Measurements from ENCODE around the gene ADPRHL1.
"Not testable (repeated sequence)": the region's sequence is repeated elsewhere in the genome, so short reads cannot be mapped to it uniquely, and the experiment has no call there.

The ADPRHL1 gene

DNA sequence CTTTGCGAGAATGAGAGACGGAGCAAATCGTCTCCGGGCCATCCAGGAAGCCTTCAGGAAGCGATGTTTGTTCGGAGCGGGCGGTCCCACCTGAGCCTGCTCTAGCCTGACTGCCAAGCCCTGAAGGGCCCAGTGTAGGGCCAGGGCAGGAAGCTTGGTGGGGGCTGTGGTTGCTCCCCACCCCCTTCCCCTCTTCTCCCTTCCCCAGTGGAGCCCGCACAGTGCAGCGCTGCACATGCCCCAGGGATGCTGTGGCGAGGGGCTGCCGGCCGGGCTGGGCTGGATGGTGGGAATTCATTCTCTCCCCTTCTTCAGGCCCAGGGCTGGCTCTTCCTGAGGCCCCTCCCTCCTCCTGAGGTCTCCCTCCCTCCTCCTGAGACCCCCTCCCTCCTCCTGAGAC lies 82.2 kb downstream of the ADPRHL1 start:
- no peak for DNase-seq (ENCODE audit: low read depth in 3 of 3)

DNA sequence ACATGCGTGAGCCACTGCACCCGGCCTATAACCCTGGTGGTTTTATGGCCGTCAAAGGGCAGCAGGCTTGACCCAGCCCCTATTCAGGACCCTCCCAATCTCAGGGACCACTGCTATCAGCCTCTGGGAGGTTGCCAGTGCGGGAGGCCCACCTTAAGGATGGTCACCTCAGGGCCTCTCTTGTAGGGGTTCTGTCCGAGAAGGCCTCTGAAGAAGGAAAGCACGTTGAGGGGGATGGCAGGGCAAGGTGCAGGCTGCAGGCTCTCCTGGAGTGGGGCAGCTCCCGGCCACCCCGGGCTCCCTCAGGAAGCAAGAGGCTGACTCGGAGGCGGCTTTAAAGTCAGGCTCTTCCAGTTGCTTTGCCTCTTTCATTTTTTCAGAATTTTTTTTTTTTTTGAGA lies 83.4 kb downstream of the ADPRHL1 start:
- DNase-seq (ENCODE audit: low read depth in 3 of 3), result no peak

DNA sequence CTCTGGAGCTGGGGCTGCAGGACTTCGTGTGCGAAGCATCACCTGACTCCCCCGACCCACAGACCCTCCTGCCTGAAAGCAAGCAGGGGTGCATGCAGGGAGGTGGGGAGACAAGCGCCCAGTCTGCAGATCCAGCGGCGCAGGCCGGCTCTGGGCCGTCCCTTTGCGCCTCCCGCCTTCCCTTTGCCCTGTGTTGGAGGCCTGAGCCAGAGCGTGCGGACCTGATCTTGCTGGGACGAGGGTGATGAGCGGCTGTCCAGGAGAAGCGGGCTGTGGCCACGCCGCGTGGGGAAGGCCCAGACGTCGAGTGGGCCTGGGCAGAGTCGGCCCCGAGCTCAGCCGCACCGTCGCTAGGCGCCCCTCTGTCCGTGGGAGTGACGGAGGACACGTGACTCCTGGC lies 84.1 kb downstream of the ADPRHL1 start:
- DNase-seq (ENCODE audit: low read depth in 3 of 3), result no peak

DNA sequence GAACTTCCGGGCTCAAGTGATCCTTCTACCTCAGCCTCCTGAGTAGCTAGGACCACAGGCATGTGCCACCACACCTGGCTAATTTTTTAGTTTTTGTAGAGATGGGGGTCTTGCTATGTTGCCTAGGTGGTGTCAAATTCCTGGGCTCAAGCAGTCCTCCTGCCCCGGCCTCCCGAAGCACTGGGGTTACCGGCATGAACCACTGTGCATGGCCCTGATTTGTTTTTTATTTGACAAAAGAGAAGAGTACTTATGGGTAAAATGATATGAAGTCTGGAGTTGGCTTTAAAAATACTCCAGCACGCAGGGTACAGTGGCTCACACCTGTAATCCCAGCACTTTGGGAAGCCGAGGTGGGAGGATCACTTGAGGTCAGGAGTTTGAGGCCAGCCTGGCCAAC lies 84.9 kb downstream of the ADPRHL1 start:
- DNase-seq (ENCODE audit: low read depth in 3 of 3), result not testable (repeated sequence)

DNA sequence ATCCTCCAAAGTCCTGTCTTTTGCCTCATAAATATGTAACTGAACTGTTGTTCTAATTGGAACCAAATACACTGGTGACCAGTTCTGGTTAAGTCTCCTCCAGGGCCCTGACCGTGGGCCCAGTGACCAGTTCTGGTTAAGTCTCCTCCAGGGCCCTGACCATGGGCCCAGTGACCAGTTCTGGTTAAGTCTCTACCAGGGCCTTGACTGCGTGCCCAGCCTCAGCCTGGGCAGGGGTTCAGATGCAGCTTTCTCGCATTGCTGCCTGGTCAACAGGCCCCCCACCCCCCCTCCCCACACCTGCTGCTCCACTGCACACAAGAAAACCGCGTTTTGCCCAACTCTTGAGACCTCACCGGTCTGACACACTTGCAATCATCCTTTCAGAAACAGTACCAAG lies 85.5 kb downstream of the ADPRHL1 start:
- no peak for DNase-seq (ENCODE audit: low read depth in 3 of 3)

DNA sequence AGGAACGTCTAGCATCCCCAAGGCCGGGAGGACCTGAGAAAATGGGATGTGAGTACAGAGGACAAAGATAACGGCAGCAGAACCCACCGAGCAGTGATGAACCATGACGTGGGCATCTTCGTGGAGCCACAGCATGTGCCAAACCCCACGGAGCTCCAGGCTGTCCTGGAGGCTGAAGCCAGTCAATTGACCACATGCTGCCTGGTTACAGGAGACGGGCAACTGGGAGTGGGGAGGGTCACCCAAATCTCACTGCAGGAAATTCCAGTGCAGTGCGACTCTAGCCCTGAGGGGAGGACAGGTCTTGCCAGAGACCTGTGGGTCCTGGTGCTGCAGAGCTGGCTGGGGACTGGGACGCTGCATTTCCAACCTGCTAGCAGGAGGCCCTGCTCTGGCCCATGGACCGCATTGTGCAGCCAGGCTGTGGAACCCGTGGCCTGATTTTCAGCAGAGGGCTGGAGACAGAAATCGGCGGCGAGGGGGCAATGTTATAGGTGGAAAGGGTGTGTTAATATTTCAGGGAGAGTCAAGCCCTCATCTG lies 86.2 kb downstream of the ADPRHL1 start:
- no peak for DNase-seq (ENCODE audit: low read depth in 3 of 3)

DNA sequence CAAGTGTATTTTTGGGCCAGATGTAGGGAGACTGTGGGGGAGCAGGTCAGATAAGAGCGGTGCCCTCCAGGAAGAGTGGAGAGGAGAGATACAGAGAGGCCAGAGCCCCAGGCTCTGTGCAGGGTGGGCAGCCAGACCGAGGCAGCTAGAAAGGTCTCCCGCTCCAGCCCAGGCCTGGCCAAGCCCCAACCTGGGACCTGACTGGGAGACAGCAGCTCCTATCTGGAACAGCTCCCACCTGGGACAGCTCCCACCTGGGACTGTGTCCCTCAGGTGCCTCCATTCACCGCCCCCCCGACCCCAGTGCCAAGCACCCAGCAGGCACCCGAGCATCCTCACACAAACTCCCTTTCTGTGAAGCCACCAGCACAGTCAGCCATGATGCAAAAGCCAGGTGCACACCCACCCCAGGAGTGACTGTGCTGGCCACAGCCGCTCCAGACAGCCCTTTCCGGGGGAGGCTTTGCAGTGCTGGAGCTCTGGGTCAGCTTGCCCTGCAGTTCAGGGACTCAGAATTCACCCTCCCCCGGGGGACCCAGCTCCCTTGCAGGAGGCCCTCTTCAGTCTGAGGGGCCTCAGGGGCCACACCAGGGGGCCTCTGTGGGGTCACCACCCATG lies 87.2 kb downstream of the ADPRHL1 start:
- no peak for DNase-seq (ENCODE audit: low read depth in 3 of 3)

DNA sequence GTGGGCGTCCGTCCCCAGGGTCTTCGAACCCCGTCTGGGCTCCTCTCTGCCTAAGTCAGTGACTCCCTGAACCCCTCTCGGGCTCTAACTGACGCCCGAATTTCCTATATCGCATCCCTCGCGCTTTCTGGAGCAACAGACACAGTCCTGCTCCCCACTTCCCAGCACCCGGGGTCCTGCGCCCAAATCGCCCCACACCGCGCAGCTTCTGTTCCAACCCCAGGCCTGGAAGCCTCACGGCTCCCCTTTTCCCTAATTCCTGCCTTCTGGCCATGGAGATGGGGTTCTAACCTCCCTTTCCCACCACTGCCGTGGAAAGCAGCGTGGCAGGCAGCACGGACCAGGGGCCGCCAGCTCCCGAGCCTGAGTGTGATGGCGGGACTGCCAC lies 87.7 kb downstream of the ADPRHL1 start:
- no peak for DNase-seq (ENCODE audit: low read depth in 3 of 3)

DNA sequence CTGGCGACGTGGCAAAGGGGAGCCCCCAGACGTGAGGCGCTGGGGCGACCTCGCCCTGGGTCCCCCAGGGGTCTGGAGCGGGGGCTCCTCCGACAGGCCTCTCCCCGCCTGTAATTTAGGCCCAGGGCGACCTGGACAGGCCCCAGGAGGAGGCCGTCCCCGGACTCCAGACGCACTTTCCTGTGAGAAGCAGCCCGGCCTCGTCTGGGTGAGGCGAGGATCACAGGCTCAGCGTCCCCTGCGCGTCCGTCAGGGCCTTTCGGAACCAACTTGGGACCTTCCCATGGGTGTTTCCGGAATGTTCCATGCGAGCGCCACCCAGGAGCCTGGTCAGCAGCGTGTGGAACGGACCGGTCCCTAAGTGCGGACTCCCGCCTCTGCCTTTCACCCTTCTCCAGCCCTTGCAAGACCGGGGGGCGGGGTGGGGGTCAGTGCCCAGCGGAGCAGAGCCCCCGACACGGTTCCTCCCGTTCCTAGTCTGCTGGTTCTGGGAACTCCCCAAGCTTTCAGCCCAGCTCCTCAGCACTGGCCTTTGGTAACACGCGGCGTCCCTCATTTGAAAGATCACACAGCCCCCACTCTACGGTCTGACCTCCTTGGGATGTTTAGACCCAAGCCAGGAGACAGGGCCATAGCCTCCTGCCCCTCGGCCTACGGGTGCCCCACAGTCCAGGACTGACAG lies 88.2 kb downstream of the ADPRHL1 start:
- no peak for DNase-seq (ENCODE audit: low read depth in 3 of 3)

DNA sequence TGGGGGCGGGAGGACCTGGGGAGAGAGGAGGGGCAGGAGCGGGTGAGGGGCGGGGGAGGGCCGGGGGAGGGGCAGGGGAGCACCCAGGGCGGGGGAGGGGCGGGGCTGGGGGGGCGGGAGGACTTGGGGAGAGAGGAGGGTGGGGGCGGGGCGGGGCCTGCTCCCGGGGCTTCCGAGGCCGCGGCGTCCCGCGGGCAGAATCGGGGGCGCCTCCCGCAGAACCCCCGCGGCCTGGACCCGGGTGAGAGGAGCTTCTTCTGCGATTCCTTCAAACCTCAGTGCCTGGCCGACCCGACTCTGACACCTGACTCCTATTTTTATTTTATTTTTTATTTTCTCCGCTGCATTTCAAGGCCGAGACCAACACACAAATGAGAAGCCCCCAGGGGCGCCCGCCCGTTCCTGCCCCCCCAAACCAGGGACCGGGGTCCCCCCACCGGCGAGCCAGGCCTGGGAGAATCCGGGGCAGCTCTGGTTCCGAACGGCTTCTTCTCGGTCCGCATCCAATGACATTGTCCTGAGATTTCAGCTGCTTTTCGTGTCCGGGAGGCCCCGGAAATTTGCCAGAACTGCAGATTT lies 88.9 kb downstream of the ADPRHL1 start:
- no peak for DNase-seq (ENCODE audit: low read depth in 3 of 3)

DNA sequence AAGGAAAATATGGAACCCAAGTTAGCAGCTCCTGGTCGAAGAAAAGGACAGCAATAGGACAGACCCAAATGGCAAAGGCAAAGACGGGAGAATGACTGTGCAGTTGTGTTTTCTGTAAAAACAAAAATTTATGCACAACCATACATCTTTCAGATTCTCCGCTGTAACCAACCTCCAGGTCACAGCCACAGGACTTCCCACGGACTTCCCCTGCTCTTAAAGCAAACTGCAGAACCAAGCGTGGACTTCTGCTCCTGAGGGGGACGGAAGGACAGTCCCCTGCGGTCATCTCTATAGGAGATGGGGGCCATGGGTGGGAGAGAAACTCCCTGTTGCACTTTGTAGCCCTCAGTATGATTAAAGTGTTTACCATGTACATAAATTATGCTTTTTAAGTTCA lies 91.9 kb downstream of the ADPRHL1 start:
- DNase-seq (ENCODE audit: low read depth in 3 of 3), result no peak

DNA sequence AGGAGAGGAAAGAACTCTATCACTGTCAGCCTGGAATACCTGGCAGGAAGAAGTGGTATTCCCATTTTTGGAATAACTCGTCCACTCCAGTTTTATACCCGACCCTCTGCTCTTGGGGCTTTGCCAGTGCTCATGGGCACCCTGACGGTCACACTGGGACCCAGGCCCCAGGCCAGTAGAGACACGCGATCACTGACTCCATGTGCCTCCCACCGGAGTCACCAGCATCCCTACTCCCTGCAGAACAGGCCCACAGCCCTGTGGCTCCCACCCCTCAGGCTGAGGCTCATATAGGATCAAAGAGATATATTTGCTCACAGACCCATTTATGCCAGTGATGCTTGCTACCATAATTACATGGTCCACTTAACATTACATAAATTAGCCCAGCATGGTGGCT lies 92.8 kb downstream of the ADPRHL1 start:
- DNase-seq (ENCODE audit: low read depth in 3 of 3), result no peak

DNA sequence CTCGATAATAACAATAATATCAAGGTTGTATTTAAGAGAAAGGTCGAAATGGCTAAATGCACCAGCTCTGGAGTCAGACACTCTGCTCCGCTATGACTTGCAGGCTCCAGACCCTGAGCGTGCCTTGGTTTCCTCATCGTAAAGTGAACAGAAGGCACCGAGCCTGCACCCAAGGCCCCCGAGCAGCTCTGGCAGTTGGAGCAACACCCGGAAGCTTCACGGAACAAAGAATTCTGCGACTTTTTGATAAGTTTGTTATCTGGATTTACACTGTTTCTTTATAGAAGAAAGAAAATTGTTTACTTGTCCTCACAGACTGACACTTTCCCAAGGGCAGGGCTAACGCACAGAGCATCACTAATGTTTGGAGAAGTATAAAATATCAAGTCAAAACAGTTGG lies 93.7 kb downstream of the ADPRHL1 start:
- DNase-seq (ENCODE audit: low read depth in 3 of 3), result no peak

DNA sequence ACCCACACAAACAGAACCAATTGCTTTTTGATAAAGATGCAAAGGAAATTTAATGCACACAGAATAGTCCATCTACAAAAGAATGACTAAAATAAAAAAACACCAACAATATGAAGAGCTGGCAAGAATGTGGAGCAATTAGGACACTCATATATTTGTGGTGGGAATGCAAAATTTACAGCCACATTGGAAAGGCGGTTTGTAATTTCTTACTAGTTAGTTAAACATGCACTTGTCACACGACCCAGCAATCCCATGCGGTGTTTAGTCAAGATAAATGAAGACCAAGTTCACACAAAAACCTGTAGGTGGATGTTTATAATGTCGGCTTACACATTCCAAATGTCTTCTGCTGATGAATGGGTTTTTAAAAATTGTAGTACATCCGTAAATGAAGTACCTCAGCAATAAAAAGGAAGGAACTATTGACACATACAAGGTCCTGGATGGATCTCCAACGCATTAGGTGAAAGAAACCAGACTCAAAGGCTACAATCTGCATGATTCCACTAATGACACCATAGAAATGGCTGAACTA lies 94.6 kb downstream of the ADPRHL1 start:
- DNase-seq (ENCODE audit: low read depth in 3 of 3), result no peak

DNA sequence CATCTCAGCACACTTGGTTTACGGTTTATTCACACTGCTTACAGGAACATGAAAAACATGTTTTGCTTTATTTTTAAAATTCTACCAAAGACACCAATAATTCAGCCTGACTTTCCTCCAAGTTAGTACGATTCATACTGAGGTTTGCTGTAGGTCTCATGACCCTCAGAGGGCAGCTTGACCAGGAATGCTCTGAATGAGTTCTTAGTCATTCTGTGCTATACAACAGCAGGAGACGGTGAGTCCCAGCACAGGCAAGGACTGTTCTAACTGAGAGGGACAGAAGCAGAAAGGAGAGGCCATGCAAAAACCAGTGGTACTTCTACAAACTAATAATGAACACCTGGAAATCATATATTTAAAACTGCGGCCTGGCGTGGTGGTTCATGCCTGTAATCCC lies 95.8 kb downstream of the ADPRHL1 start:
- no peak for DNase-seq (ENCODE audit: low read depth in 3 of 3)

DNA sequence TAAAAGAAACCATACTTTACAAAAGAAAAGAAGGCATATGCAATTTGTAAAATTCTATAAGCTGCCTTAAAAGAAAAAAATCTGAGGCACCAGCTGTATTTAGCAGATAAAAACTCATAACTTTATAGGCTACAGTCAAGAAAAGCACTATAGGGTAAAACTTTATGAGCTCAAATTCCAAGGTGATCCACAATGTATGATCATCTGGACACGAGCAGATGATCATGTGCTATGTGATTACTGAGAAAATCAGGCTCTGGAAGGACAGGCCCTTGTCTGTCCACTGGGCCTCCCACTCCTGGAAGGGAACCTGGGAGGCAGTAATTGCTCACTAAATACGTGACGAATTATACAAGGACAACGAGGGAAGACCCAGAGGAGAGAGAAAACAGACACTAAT lies 96.7 kb downstream of the ADPRHL1 start:
- no peak for DNase-seq (ENCODE audit: low read depth in 3 of 3)

DNA sequence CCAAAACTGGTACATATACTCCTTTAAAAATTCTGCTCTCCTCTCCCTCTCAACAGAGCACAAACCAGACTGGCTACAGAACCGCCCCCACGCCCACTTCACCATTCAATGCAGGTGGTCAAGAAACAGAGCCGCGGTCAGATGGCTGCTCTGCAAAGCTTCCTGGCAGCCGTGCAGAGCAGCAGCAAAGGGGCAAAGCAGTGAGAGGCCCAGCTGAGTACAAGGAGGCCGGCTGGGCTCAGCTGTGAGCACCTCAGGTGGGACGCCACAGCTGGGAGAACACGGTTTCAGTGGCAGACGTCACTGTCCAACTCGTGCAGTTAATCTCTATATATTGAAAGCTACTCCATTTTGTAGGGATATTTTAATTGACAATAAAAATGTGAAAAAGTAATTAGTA lies 97.7 kb downstream of the ADPRHL1 start:
- DNase-seq (ENCODE audit: low read depth in 3 of 3), result no peak

DNA sequence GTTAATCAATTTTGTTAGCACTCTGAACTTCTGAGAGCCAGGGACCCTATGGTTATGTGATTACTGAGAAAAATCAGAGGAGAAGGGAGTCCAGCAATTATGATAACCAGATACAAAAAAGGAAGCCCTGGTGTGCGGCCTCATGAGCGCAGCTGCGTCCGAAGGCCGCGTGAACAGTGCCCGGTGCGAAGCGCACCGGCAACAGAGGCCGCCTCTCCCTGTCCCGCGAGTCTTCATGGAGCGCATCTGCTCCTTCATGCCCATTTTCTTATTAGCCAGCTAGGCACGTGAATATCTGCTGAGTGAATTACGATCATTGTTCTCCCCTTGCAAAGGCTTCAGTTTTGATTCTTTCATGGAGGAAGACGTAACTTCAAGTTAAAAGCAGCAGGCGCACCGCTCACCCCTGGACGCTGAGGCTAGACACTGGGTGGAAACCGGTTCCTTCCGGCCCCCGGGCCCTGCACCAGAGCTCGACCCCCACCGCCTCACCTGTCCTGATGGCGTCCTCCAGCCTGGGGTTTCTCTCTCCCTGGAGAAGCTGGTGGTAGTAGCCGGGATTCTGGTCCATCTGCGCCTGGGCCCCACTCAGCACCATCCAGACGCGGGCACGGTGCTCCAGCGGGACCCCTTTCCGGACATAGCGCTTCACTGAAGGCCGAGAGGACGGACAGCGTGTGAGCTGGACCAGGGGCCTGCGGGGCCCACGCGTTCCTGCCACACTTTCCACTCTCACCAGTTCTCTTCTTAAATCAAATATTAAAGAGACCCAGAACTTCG lies 98.3 kb downstream of the ADPRHL1 start:
- no peak for DNase-seq (ENCODE audit: low read depth in 3 of 3)

DNA sequence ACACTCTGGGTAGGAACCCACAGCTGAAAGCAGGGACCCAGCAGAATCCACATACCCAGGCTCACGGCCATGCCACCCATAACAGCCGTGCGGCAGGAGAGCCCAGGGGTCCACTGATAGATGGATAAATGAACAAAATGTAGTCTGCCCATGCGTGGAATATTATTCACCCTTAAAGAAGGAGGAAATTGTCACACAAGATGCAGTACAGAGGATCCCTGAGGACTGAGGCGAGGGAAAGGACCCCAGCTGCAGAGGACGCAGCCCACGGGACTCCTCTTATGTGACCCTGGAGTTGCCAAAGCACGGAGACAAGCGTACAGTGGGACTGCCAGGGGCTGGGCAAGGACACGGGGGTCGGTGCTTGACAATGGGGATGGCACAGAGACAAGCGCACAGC lies 100.0 kb downstream of the ADPRHL1 start:
- DNase-seq (ENCODE audit: low read depth in 3 of 3), result no peak

DNA sequence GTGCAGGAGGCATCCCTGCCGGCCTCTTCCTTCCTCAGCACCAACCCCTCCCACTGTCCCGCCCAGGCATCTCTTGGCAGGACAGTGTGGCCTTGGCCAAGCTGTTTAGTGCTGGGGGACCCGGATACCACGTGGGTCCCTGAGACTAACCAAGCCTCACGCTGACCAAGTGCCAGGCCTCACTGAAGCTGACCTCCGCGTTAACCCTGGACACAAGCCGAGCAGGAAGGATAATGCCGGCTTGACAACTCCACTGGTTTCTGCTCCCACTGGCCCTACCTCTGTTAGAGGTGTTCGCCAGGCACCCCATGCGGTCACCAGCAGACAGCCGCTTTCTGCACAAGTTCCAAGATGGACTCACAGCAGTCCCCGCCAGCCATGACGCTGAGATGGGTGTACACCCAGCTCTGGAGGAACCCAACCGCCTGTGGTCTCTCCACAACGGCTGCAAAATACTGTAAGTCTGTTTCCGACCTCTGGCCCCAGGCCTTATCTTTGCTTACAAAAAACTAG lies 101.7 kb downstream of the ADPRHL1 start:
- DNase-seq (ENCODE audit: low read depth in 3 of 3), result no peak

DNA sequence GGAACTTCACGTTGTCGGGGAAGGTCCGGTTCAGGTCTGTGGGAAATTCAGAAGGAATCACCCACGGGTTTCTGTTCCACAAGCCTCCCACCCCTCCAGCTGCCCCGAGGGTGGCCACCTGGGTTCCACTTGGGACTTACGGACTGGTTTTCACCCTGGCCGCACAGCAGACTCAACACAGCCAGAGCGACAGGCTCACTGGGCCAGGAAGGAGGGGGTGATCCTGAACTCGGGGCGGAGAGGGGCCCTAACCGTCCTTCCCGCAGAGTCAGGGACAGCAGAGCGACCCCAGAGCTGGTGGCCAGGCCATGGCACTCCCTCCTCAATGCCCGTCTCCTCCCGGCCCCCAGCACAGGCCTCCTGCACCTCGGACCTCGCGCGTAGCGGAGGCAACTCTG lies 102.4 kb downstream of the ADPRHL1 start:
- no peak for DNase-seq (ENCODE audit: low read depth in 3 of 3)
